ENCODE results near the gene GNA12.

The GNA12 gene

GRCh38 chr7:2849941-2850766 lies 6.0 kb upstream of the GNA12 start:
- H3K4me3 ChIP-seq: no peak overlapping the region
- no peak for DNase-seq (ENCODE audit: low read depth, low spot score)
- TF ChIP-seq POLR2AphosphoS5 (IDR thresholded peaks at IDR 0.05; ENCODE audit: borderline replicate concordance, low read depth, low read length) (no peak), FOXP2 (optimal IDR thresholded peaks at IDR 0.05; ENCODE audit: control extremely low read depth, extremely low read length, insufficient read depth) (no peak), EZH2 (IDR thresholded peaks at IDR 0.05) (no peak)
- H3K9me3 ChIP-seq (ENCODE audit: low read depth, low read length): no peaks in the 10 kb centered on the region
- H3K9ac ChIP-seq (ENCODE audit: insufficient read length): no peak overlapping the region
- H3K36me3 ChIP-seq (ENCODE audit: insufficient read depth, low read length): no peaks in the 10 kb centered on the region
- H3K27ac ChIP-seq: no peak overlapping the region

DNA sequence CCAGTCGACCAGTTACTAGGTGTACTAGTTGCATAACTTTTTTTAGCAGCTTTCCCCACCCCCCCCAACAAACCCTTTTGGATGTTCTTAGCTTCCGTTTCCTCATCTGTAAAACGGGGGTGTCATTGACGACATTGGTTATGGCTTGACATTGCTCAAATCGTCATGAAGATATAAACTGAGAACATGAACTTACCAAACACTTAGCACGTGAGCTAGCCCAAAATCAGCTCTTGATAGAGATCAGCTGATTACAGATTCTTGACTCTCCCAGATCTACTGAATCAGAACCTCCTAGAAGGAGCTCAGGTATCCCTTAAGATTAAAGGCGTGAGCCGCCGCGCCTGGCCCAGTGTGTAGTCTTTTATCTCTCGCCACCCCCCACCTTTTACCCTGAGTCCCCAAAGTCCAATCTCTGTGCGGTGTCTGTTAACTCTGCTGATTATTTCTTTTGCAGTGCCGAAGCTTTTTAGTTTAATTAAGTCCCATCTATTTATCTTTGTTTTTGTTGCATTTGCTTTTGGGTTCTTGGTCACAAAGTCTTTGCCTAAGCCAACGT lies 1.0 kb upstream of the GNA12 start:
- no peak for DNase-seq (ENCODE audit: low read depth, low spot score)
- Histone ChIP-seq H3K36me3 (ENCODE audit: insufficient read depth, low read length) (peaks cover 12% of the 10 kb centered on the region; the same call in 1 of the 2 replicates), H3K27ac (peak overlapping the region; percentile 26; the same call in 1 of the 2 replicates), H3K9me3 (ENCODE audit: low read depth, low read length) (no peaks in the 10 kb centered on the region), H3K9ac (ENCODE audit: insufficient read length) (no peak overlapping the region), H3K4me3 (peak overlapping the region; percentile 84)
- TF ChIP-seq POLR2AphosphoS5 (IDR thresholded peaks at IDR 0.05; ENCODE audit: borderline replicate concordance, low read depth, low read length) (no peak), FOXP2 (optimal IDR thresholded peaks at IDR 0.05; ENCODE audit: control extremely low read depth, extremely low read length, insufficient read depth) (no peak), EZH2 (IDR thresholded peaks at IDR 0.05) (no peak)

DNA sequence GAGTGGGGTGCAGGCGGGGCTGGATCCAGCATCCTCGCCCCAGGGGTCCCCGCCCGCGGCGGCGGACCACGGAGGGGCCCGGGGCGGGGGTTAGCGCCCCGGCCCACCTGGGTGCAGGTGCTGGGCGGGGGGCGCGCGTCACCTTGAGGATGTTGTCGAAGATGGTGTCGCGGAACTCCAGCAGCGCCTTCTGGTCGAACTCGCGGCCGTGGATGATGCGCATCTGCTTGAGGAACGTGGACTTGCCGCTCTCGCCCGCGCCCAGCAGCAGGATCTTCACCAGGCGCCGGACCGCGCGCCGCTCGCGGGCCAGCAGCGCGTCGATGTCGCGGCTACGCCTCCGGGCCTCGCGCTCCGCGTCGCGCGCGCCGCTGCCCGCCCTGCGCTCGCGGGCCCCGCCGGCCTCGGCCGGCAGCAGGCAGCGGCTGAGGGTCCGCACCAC lies 376 bp downstream of the GNA12 start:
- Histone ChIP-seq H3K4me3 (peak overlapping the region; percentile 82), H3K27ac (no peak overlapping the region), H3K9ac (ENCODE audit: insufficient read length) (peak overlapping the region; percentile 68), H3K9me3 (ENCODE audit: low read depth, low read length) (no peaks in the 10 kb centered on the region), H3K36me3 (ENCODE audit: insufficient read depth, low read length) (peaks cover 19% of the 10 kb centered on the region)
- no peak for TF ChIP-seq EZH2 (IDR thresholded peaks at IDR 0.05)
- TF ChIP-seq FOXP2 (optimal IDR thresholded peaks at IDR 0.05; ENCODE audit: control extremely low read depth, extremely low read length, insufficient read depth): no peak
- no peak for TF ChIP-seq POLR2AphosphoS5 (IDR thresholded peaks at IDR 0.05; ENCODE audit: borderline replicate concordance, low read depth, low read length)
- no peak for DNase-seq (ENCODE audit: low read depth, low spot score)

GRCh38 chr7:2843191-2843685 lies 870 bp downstream of the GNA12 start:
- Histone ChIP-seq H3K36me3 (ENCODE audit: insufficient read depth, low read length) (peaks cover 22% of the 10 kb centered on the region), H3K9me3 (ENCODE audit: low read depth, low read length) (no peaks in the 10 kb centered on the region), H3K4me3 (peak overlapping the region; percentile 82), H3K9ac (ENCODE audit: insufficient read length) (peak overlapping the region; percentile 68), H3K27ac (no peak overlapping the region)
- no peak for TF ChIP-seq POLR2AphosphoS5 (IDR thresholded peaks at IDR 0.05; ENCODE audit: borderline replicate concordance, low read depth, low read length)
- no peak for TF ChIP-seq FOXP2 (optimal IDR thresholded peaks at IDR 0.05; ENCODE audit: control extremely low read depth, extremely low read length, insufficient read depth)
- no peak for TF ChIP-seq EZH2 (IDR thresholded peaks at IDR 0.05)
- DNase-seq (ENCODE audit: low read depth, low spot score): no peak

- TF ChIP-seq EZH2 (IDR thresholded peaks at IDR 0.05): no peak
- no peak for TF ChIP-seq FOXP2 (optimal IDR thresholded peaks at IDR 0.05; ENCODE audit: control extremely low read depth, extremely low read length, insufficient read depth)
- no peak for TF ChIP-seq POLR2AphosphoS5 (IDR thresholded peaks at IDR 0.05; ENCODE audit: borderline replicate concordance, low read depth, low read length)
- 0 out of 2 replicates have a peak overlapping the region, but pooled peaks have one; percentile 82 for H3K4me3 ChIP-seq
- H3K36me3 ChIP-seq (ENCODE audit: insufficient read depth, low read length): peaks cover 26% of the 10 kb centered on the region
- no peak for DNase-seq (ENCODE audit: low read depth, low spot score)
- no peaks in the 10 kb centered on the region for H3K9me3 ChIP-seq (ENCODE audit: low read depth, low read length)
- peak overlapping the region; percentile 65; the same call in 1 of the 2 replicates for H3K27ac ChIP-seq
- no peak overlapping the region for H3K9ac ChIP-seq (ENCODE audit: insufficient read length)
These were observed 2.2 kb downstream of the GNA12 start for GRCh38 chr7:2841907-2842306.

- H3K9me3 ChIP-seq (ENCODE audit: low read depth, low read length): no peaks in the 10 kb centered on the region
- no peak for DNase-seq (ENCODE audit: low read depth, low spot score)
- no peak overlapping the region for H3K4me3 ChIP-seq
- TF ChIP-seq EZH2 (IDR thresholded peaks at IDR 0.05) (no peak), FOXP2 (optimal IDR thresholded peaks at IDR 0.05; ENCODE audit: control extremely low read depth, extremely low read length, insufficient read depth) (no peak), POLR2AphosphoS5 (IDR thresholded peaks at IDR 0.05; ENCODE audit: borderline replicate concordance, low read depth, low read length) (no peak)
- H3K9ac ChIP-seq (ENCODE audit: insufficient read length): no peak overlapping the region
- peaks cover 29% of the 10 kb centered on the region for H3K36me3 ChIP-seq (ENCODE audit: insufficient read depth, low read length)
- H3K27ac ChIP-seq: 0 out of 2 replicates have a peak overlapping the region, but pooled peaks have one; percentile 6
These were observed 3.6 kb downstream of the GNA12 start for GRCh38 chr7:2840458-2840857.

DNA sequence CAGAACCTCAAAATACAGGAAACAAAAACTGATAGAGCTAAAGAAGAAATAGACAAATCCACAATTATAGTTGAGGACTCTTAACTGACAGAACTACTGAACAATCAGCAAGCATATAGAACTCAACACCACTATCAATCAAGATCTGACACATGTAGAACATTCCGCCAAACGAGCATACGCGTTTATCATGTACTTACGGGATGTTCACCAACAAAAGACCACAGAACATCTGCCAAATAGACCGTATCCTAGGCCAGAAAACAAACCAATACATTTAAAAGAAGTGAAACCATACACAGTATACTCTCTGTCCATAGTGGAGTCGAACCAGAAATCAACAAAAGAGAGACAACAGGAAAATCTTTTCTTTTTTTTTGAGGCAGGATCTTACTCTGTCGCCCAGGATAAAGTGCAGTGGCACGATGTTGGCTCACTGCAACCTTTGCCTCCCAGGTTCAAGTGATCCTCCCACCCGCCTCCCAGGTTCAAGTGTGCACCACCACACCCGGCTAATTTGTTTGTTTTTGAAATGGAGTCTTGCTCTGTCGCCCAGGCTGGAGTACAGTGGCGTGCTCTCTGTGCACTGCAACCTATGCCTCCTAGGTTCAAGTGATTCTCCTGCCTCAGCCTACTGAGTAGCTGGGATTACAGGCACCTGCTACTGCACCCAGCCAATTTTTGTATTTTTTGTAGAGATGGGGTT lies 5.1 kb downstream of the GNA12 start:
- Histone ChIP-seq H3K27ac (peak overlapping the region; percentile 77), H3K36me3 (ENCODE audit: insufficient read depth, low read length) (peaks cover 32% of the 10 kb centered on the region), H3K9me3 (ENCODE audit: low read depth, low read length) (no peaks in the 10 kb centered on the region), H3K9ac (ENCODE audit: insufficient read length) (no peak overlapping the region), H3K4me3 (no peak overlapping the region)
- TF ChIP-seq FOXP2 (optimal IDR thresholded peaks at IDR 0.05; ENCODE audit: control extremely low read depth, extremely low read length, insufficient read depth) (no peak), EZH2 (IDR thresholded peaks at IDR 0.05) (no peak), POLR2AphosphoS5 (IDR thresholded peaks at IDR 0.05; ENCODE audit: borderline replicate concordance, low read depth, low read length) (no peak)
- no peak for DNase-seq (ENCODE audit: low read depth, low spot score)

- DNase-seq (ENCODE audit: low read depth, low spot score): no peak
- peaks cover 32% of the 10 kb centered on the region for H3K36me3 ChIP-seq (ENCODE audit: insufficient read depth, low read length)
These were observed 5.7 kb downstream of the GNA12 start for GRCh38 chr7:2838451-2838850.

More at GRCh38 chr7:2838451-2838850, 5.7 kb downstream of the GNA12 start:
- H3K27ac ChIP-seq: peak overlapping the region; percentile 77
- no peaks in the 10 kb centered on the region for H3K9me3 ChIP-seq (ENCODE audit: low read depth, low read length)
- peak overlapping the region; percentile 20; the same call in 1 of the 2 replicates for H3K4me3 ChIP-seq
- peak overlapping the region; percentile 4 for H3K9ac ChIP-seq (ENCODE audit: insufficient read length)
- no peak for TF ChIP-seq FOXP2 (optimal IDR thresholded peaks at IDR 0.05; ENCODE audit: control extremely low read depth, extremely low read length, insufficient read depth)

Data from SK-N-MC (cell line).